Measurements from ENCODE around the gene CCDC74A.
"Not testable (repeated sequence)": the region's sequence is repeated elsewhere in the genome, so short reads cannot be mapped to it uniquely, and the experiment has no call there.

DNA sequence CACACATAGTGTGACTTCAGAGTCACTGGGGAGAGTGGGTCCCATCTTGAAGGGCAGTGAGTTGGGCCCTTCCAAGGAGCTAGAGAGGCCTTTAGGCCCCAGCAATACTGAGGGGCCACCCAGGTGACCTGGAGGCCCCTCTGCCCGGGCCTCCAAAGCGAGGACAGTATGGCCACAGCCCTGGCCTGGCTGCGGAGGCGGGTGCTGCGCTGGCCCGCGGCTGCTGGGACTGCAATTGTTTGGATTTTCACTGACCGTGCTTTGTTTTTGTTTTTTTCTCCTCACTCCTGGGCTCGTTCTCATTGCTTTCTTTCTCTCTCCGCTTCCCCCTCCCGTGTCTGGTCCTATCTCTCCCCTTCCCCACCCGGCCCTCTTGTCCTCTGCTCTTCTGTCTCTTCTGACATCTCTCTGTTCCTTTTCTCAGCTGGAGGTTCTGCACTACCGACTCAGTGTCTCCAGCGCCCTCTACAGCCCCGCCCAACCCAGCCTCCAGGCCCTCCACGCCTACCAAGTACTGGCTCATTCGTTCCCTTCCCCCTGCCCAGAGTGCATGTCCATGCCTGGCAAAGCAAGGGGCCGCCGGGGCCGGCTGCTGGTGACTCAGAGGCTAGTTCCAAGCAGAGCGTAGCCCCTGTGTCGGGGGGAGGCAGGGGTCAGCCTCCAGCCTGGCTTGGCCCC is 16.3 kb upstream of the CCDC74A start:
- TF ChIP-seq, protein P1, sequence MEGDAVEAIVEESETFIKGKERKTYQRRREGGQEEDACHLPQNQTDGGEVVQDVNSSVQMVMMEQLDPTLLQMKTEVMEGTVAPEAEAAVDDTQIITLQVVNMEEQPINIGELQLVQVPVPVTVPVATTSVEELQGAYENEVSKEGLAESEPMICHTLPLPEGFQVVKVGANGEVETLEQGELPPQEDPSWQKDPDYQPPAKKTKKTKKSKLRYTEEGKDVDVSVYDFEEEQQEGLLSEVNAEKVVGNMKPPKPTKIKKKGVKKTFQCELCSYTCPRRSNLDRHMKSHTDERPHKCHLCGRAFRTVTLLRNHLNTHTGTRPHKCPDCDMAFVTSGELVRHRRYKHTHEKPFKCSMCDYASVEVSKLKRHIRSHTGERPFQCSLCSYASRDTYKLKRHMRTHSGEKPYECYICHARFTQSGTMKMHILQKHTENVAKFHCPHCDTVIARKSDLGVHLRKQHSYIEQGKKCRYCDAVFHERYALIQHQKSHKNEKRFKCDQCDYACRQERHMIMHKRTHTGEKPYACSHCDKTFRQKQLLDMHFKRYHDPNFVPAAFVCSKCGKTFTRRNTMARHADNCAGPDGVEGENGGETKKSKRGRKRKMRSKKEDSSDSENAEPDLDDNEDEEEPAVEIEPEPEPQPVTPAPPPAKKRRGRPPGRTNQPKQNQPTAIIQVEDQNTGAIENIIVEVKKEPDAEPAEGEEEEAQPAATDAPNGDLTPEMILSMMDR (IDR thresholded peaks at IDR 0.05): not testable (repeated sequence)
- TF ChIP-seq POLR2AphosphoS5, EP300, POLR2A (IDR thresholded peaks at IDR 0.05): not testable (repeated sequence)

Data from upper lobe of left lung (tissue), 4 donors.